Measurements from ENCODE around the gene NR5A1.

The NR5A1 gene

GRCh38 chr9:124498040-124498439, 9.2 kb downstream of the NR5A1 start:
- no peak for DNase-seq

GRCh38 chr9:124497441-124497840, 9.8 kb downstream of the NR5A1 start:
- DNase-seq, result no peak

- no peak for DNase-seq
These were observed 10.7 kb downstream of the NR5A1 start for GRCh38 chr9:124496463-124496862.

GRCh38 chr9:124496075-124496449, 11.1 kb downstream of the NR5A1 start:
- no peak for DNase-seq

GRCh38 chr9:124495126-124496074, 11.8 kb downstream of the NR5A1 start:
- no peak for DNase-seq

GRCh38 chr9:124493794-124494479, 13.3 kb downstream of the NR5A1 start:
- DNase-seq, result no peak

- DNase-seq, result no peak
These were observed 14.0 kb downstream of the NR5A1 start for GRCh38 chr9:124493218-124493617.

- no peak for DNase-seq
These were observed 14.4 kb downstream of the NR5A1 start for GRCh38 chr9:124492818-124493217.

- no peak for DNase-seq
These were observed 15.9 kb downstream of the NR5A1 start for GRCh38 chr9:124491049-124491975.

GRCh38 chr9:124490004-124490403, 17.2 kb downstream of the NR5A1 start:
- no peak for DNase-seq

GRCh38 chr9:124489222-124489621, 18.0 kb downstream of the NR5A1 start:
- DNase-seq, result no peak

- DNase-seq, result no peak
These were observed 18.5 kb downstream of the NR5A1 start for GRCh38 chr9:124488641-124489210.

- no peak for DNase-seq
These were observed 19.7 kb downstream of the NR5A1 start for GRCh38 chr9:124487260-124488182.

GRCh38 chr9:124486778-124487259, 20.4 kb downstream of the NR5A1 start:
- DNase-seq, result no peak

GRCh38 chr9:124485936-124486335, 21.3 kb downstream of the NR5A1 start:
- no peak for DNase-seq

GRCh38 chr9:124485201-124485600, 22.0 kb downstream of the NR5A1 start:
- no peak for DNase-seq

- DNase-seq, result no peak
These were observed 23.7 kb downstream of the NR5A1 start for GRCh38 chr9:124483481-124483880.

- DNase-seq, result no peak
These were observed 24.7 kb downstream of the NR5A1 start for GRCh38 chr9:124482431-124483031.

- no peak for DNase-seq
These were observed 26.1 kb downstream of the NR5A1 start for GRCh38 chr9:124481115-124481514.

- peak; percentile 16 for DNase-seq
These were observed 26.6 kb downstream of the NR5A1 start for GRCh38 chr9:124480621-124480981.

Data from activated CD4-positive, alpha-beta T cell treated with anti-CD3 and anti-CD28 coated beads, Interleukin-2, amount 50 U/mL, for 16 hours (primary cell).